GM23338 (cell line): ENCODE results near the gene C2CD4A. TPM values are rescaled to one million over a fixed set of nuclear protein-coding genes. Genes with fewer than 3 reads are reported as not detected.

Source experiments
- ATAC-seq: fragments of 200-7000 bp; cut with Tn5 transposase; 3 replicates; pipeline ENCODE4 v1.9.1; 2020
- DNase-seq: peaks from one replicate; pipeline ENCODE4 v3.0.0-alpha.2; 2015; ENCODE audit warnings: low spot score
- H2AFZ ChIP-seq: fragments of 200-600 bp; sonication (generic); 2 replicates; pipeline ENCODE4 v1.8.0; 2016; ENCODE audit warnings: antibody characterized with exemption, mild to moderate bottlenecking, moderate library complexity
- H3F3A ChIP-seq: fragments of 200-600 bp; sonication (generic); replicated peaks from 2 replicates; pipeline ENCODE4 v1.8.0; 2017; ENCODE audit warnings: antibody characterized with exemption, mixed run types, low read depth
- H3K27ac ChIP-seq: fragments of 200-600 bp; sonication (generic); 2 replicates; pipeline ENCODE4 v1.6.1; 2016; ENCODE audit warnings: low read depth
- H3K27me3 ChIP-seq: fragments of 200-600 bp; sonication (generic); 2 replicates; pipeline ENCODE4 v1.8.0; 2016; ENCODE audit warnings: mild to moderate bottlenecking, mixed run types, moderate library complexity; ENCODE audit not compliant: insufficient read depth
- H3K36me3 ChIP-seq: fragments of 200-600 bp; sonication (generic); 2 replicates; pipeline ENCODE4 v1.8.0; 2016; ENCODE audit warnings: mild to moderate bottlenecking; ENCODE audit not compliant: insufficient read depth
- H3K4me1 ChIP-seq: fragments of 200-600 bp; sonication (generic); 2 replicates; pipeline ENCODE4 v1.8.0; 2016; ENCODE audit warnings: mild to moderate bottlenecking, moderate library complexity; ENCODE audit not compliant: insufficient read depth
- H3K4me2 ChIP-seq: fragments of 200-600 bp; sonication (generic); 2 replicates; pipeline ENCODE4 v1.7.1; 2017; ENCODE audit warnings: mixed run types
- H3K4me3 ChIP-seq: fragments of 200-600 bp; sonication (generic); 2 replicates; pipeline ENCODE4 v1.6.1; 2016; ENCODE audit warnings: mixed run types
- H3K79me2 ChIP-seq: fragments of 200-600 bp; sonication (generic); replicated peaks from 2 replicates; pipeline ENCODE4 v1.8.0; 2017; ENCODE audit warnings: mild to moderate bottlenecking; ENCODE audit not compliant: insufficient read depth
- H3K9me2 ChIP-seq: fragments of 200-600 bp; sonication (generic); 2 replicates; pipeline ENCODE4 v1.8.0; 2017; ENCODE audit not compliant: insufficient read depth
- H4K20me1 ChIP-seq: fragments of 200-600 bp; sonication (generic); replicated peaks from 2 replicates; pipeline ENCODE4 v1.8.0; 2017; ENCODE audit warnings: mild to moderate bottlenecking; ENCODE audit not compliant: insufficient read depth
- H3K27ac Mint-ChIP-seq: 2 replicates; pipeline ENCODE4 v1.8.0; 2020; ENCODE audit warnings: inconsistent platforms, mild to moderate bottlenecking, moderate library complexity, mixed read lengths
- H3K27me3 Mint-ChIP-seq: 3 replicates; pipeline ENCODE4 v1.8.0; 2022; ENCODE audit warnings: low read depth, mild to moderate bottlenecking, moderate library complexity, mixed read lengths, inconsistent platforms; ENCODE audit not compliant: insufficient read depth, poor library complexity
- H3K36me3 Mint-ChIP-seq: 3 replicates; pipeline ENCODE4 v1.8.0; 2021; ENCODE audit warnings: low read depth, mild to moderate bottlenecking, inconsistent platforms, moderate library complexity, mixed read lengths
- H3K4me1 Mint-ChIP-seq: 3 replicates; pipeline ENCODE4 v1.8.0; 2020; ENCODE audit warnings: mild to moderate bottlenecking, inconsistent platforms, mixed read lengths
- H3K4me3 Mint-ChIP-seq: 3 replicates; pipeline ENCODE4 v1.8.0; 2021; ENCODE audit warnings: moderate library complexity, mild to moderate bottlenecking, inconsistent platforms, mixed read lengths
- H3K9me3 Mint-ChIP-seq: 3 replicates; pipeline ENCODE4 v1.8.0; 2020; ENCODE audit warnings: moderate library complexity, mild to moderate bottlenecking, inconsistent platforms, mixed read lengths
- CREB1 ChIP-seq: fragments of 250-450 bp; sonication (Bioruptor Pico); IDR thresholded peaks from 2 replicates; pipeline ENCODE4 v1.5.0; 2020; ENCODE audit warnings: low read depth, mild to moderate bottlenecking, moderate library complexity
- CTCF ChIP-seq, 2 experiments: fragments of 200-600 bp in 1 of 2; sonication (generic) in 1 of 2; conservative IDR thresholded peaks; 2 replicates each; pipeline versions ENCODE4 v1.5.1 to v1.6.1; 2016 to 2017; ENCODE audit warnings: antibody characterized with exemption in 2 of 2, low read depth in 2 of 2, mild to moderate bottlenecking in 2 of 2, moderate library complexity in 1 of 2
- EZH2 ChIP-seq: fragments of 200-600 bp; sonication (generic); IDR thresholded peaks from one replicate; pipeline ENCODE4 v1.8.0; 2017; ENCODE audit warnings: antibody characterized with exemption, mild to moderate bottlenecking, low read depth; ENCODE audit not compliant: unreplicated experiment
- EZH2phosphoT487 ChIP-seq: fragments of 200-600 bp; sonication (generic); IDR thresholded peaks from one replicate; pipeline ENCODE4 v1.8.1; 2018; ENCODE audit warnings: antibody characterized with exemption; ENCODE audit not compliant: unreplicated experiment
- JUNB ChIP-seq: IDR thresholded peaks from one replicate; pipeline ENCODE4 v1.6.1; 2016; ENCODE audit warnings: antibody characterized with exemption; ENCODE audit not compliant: unreplicated experiment
- NANOG ChIP-seq: IDR thresholded peaks from 2 replicates; pipeline ENCODE4 v1.6.1; 2016; ENCODE audit warnings: antibody characterized with exemption, borderline replicate concordance
- POLR2AphosphoS5 ChIP-seq: IDR thresholded peaks from 2 replicates; pipeline ENCODE4 v1.6.1; 2016; ENCODE audit warnings: antibody characterized with exemption, low read depth
- REST ChIP-seq: IDR thresholded peaks from one replicate; pipeline ENCODE4 v1.6.1; 2018; ENCODE audit warnings: antibody characterized with exemption; ENCODE audit not compliant: unreplicated experiment
- STAT1 ChIP-seq: IDR thresholded peaks from one replicate; pipeline ENCODE4 v1.6.1; 2016; ENCODE audit warnings: antibody characterized with exemption; ENCODE audit not compliant: unreplicated experiment
- ZNF114 ChIP-seq: fragments of 250-450 bp; sonication (Bioruptor Pico); IDR thresholded peaks from 2 replicates; pipeline ENCODE4 v1.5.0; 2020; ENCODE audit warnings: mild to moderate bottlenecking, moderate library complexity
- ZNF331 ChIP-seq: fragments of 250-450 bp; sonication (Bioruptor Pico); IDR thresholded peaks from 2 replicates; pipeline ENCODE4 v1.5.0; 2020; ENCODE audit warnings: low read depth, mild to moderate bottlenecking, moderate library complexity
- polyA plus RNA-seq: library from polyadenylated mRNA; unstranded; fragments of >200 nt; fragmentation: Nextera tagmentation; extraction: Ambion mirVana; gene quantifications from 2 replicates; pipeline ENCODE4 v1.2.1, GENCODE V29; 2016
- total RNA-seq: library from RNA; depleted of rRNA; stranded (reverse); fragments of >200 nt; shearing (Covaris generic); gene quantifications from 2 replicates; pipeline ENCODE4 v1.2.3, GENCODE V29; 2014
- TF ChIP-seq, protein P1 (sequence below): IDR thresholded peaks from 2 replicates; pipeline ENCODE4 v1.6.1; 2016; ENCODE audit warnings: antibody characterized with exemption

The C2CD4A gene
- total and polyA plus RNA-seq, 2 experiments from 2014 or later = 0.07 TPM; not detected in 1

DNA sequence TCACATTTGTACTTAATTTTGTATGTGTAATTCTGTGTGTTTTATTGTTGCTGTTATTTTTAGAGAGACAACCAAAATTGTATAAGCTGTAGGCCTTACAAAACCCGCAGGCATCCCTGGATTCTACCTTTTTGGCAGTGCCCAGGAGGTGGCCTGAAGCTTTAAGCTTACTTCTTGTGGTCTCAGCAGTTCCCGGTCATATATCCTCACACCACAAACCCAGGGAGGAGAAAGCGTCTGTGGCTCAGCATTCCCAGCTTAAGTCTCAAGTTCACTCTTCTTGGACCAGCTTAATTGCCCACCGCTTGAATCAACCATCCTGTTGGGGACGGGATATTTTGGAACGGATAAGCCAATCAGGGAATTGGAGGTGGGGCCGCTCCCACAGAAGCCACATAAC lies 36.7 kb downstream of the C2CD4A start (continued):
- TF ChIP-seq CREB1 (CRISPR knock-in tag) (no peak), NANOG (no peak), JUNB (no peak), EZH2phosphoT487 (no peak), EZH2 (no peak), STAT1 (no peak), POLR2AphosphoS5 (no peak)

DNA sequence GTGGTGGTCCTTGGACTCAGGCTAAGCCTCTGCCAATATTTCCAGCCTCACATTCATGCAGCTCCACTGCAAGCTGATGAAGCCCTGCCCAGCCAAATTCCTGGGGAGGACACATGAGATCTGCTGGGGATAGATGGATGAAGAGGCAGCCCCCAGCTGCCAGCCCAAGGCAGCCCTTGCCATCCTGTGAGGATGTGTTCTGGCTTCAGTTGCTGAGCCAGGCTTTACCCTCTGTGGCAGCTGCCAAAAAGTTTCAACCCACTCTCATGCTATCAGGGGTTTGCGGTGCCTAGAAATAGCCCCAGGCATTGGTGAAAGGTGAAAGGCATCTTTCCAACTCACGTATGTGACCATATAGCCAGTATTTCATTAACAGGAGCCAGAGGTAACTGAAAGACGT lies 37.6 kb downstream of the C2CD4A start:
- no peaks in the 10 kb centered on the region for H3F3A ChIP-seq
- no peaks in the 10 kb centered on the region for H3K36me3 ChIP-seq
- peaks cover 1% of the 10 kb centered on the region for H3K27me3 Mint-ChIP-seq
- H3K4me3 Mint-ChIP-seq = no peak overlapping the region
- ATAC-seq (no peak), DNase-seq (no peak)
- H3K27me3 ChIP-seq = no peaks in the 10 kb centered on the region
- H3K4me1 ChIP-seq = no peaks in the 10 kb centered on the region
- no peaks in the 10 kb centered on the region for H3K79me2 ChIP-seq
- TF ChIP-seq, protein P1, sequence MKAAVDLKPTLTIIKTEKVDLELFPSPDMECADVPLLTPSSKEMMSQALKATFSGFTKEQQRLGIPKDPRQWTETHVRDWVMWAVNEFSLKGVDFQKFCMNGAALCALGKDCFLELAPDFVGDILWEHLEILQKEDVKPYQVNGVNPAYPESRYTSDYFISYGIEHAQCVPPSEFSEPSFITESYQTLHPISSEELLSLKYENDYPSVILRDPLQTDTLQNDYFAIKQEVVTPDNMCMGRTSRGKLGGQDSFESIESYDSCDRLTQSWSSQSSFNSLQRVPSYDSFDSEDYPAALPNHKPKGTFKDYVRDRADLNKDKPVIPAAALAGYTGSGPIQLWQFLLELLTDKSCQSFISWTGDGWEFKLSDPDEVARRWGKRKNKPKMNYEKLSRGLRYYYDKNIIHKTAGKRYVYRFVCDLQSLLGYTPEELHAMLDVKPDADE = no peak
- TF ChIP-seq STAT1 (no peak), EZH2phosphoT487 (no peak), ZNF331 (CRISPR knock-in tag) (no peak)
- H3K9me2 ChIP-seq = no peaks in the 10 kb centered on the region
- no peak overlapping the region for H3K4me3 ChIP-seq
- H3K27ac ChIP-seq = no peak overlapping the region
- H3K4me1 Mint-ChIP-seq = no peaks in the 10 kb centered on the region
- H3K9me3 Mint-ChIP-seq = no peaks in the 10 kb centered on the region
- H3K36me3 Mint-ChIP-seq = no peaks in the 10 kb centered on the region
- no peak overlapping the region for H2AFZ ChIP-seq
- H4K20me1 ChIP-seq = no peaks in the 10 kb centered on the region
- H3K27ac Mint-ChIP-seq = no peak overlapping the region
- no peak overlapping the region for H3K4me2 ChIP-seq

- Histone ChIP-seq H3K4me1 (no peaks in the 10 kb centered on the region), H4K20me1 (no peaks in the 10 kb centered on the region), H3K9me2 (no peaks in the 10 kb centered on the region), H3K36me3 (no peaks in the 10 kb centered on the region), H3K4me3 (no peak overlapping the region), H2AFZ (no peak overlapping the region; the same call in 1 of the 2 replicates), H3F3A (no peaks in the 10 kb centered on the region), H3K79me2 (no peaks in the 10 kb centered on the region), H3K27ac (no peak overlapping the region), H3K4me2 (no peak overlapping the region), H3K27me3 (no peaks in the 10 kb centered on the region)
- Mint-ChIP-seq H3K9me3 (no peaks in the 10 kb centered on the region), H3K4me3 (no peak overlapping the region), H3K27ac (no peak overlapping the region), H3K4me1 (no peaks in the 10 kb centered on the region), H3K27me3 (peaks cover 1% of the 10 kb centered on the region), H3K36me3 (no peaks in the 10 kb centered on the region)
- ATAC-seq (no peak), DNase-seq (no peak)
- TF ChIP-seq JUNB = no peak
- TF ChIP-seq ZNF331 (CRISPR knock-in tag) = no peak
- no peak for TF ChIP-seq ZNF114 (CRISPR knock-in tag)
- no peak for TF ChIP-seq CTCF (conservative IDR thresholded peaks at IDR 0.05; ENCODE audit: low read depth in 2 of 2)
- TF ChIP-seq REST = no peak
- TF ChIP-seq EZH2phosphoT487 = no peak
- TF ChIP-seq, protein P1 = no peak
- TF ChIP-seq POLR2AphosphoS5 = no peak
- no peak for TF ChIP-seq EZH2
- no peak for TF ChIP-seq STAT1
- TF ChIP-seq CREB1 (CRISPR knock-in tag) = no peak
- no peak for TF ChIP-seq NANOG
Measured at GRCh38 chr15:62104846-62105245, 38.1 kb downstream of the C2CD4A start.
